AG04450 (cell line): ENCODE data around the gene OSMR. TPM values are rescaled to one million over a fixed set of nuclear protein-coding genes. Genes with fewer than 3 reads are reported as not detected.
A peak's percentile ranks its signal among the peaks of the same experiment; 100 is the strongest.

ENCODE experiments used
- CTCF ChIA-PET: fragments of 300-600, 350-600 bp; formaldehyde crosslinking; extraction: SDS; loops from one replicate; lab custom pipeline; 2022; ENCODE audit warnings: antibody characterized with exemption, inconsistent platforms; lab: Charles Lee
- POLR2A ChIA-PET: fragments of 350-600 bp; formaldehyde crosslinking; extraction: SDS; loops from one replicate; lab custom pipeline; 2021; ENCODE audit warnings: antibody characterized with exemption, inconsistent platforms; lab: Yijun Ruan, JAX
- DNase-seq: peaks from one replicate; pipeline ENCODE4 v3.0.0-alpha.2; 2011; ENCODE audit warnings: low read depth, low spot score
- H3K27ac ChIP-seq: one replicate; pipeline ENCODE4 v1.5.1; 2012; ENCODE audit warnings: low read depth, low read length, control low read depth
- H3K27me3 ChIP-seq: one replicate; pipeline ENCODE4 v1.6.0; 2012; ENCODE audit warnings: low read length; ENCODE audit not compliant: control insufficient read depth, insufficient read depth
- H3K4me3 ChIP-seq: 2 replicates; pipeline ENCODE4 v1.5.1; 2011; ENCODE audit warnings: mild to moderate bottlenecking, low read depth, low read length, control low read depth
- H3K9me3 ChIP-seq: 2 replicates; pipeline ENCODE4 v1.5.1; 2012; ENCODE audit warnings: low read length; ENCODE audit not compliant: control insufficient read depth, insufficient read depth
- polyA plus RNA-seq: library from polyadenylated mRNA; depleted of rRNA; stranded (reverse); fragments of >200 nt; gene quantifications from 2 replicates; pipeline ENCODE4 v1.2.3, GENCODE V29; 2011
- TF ChIP-seq, protein P1 (sequence below): IDR thresholded peaks from 2 replicates; pipeline ENCODE4 v1.5.1; 2011; ENCODE audit warnings: low read depth, low read length, control low read depth, inconsistent platforms

The OSMR gene
- polyA plus RNA-seq, 1 experiment: 100 TPM

DNA sequence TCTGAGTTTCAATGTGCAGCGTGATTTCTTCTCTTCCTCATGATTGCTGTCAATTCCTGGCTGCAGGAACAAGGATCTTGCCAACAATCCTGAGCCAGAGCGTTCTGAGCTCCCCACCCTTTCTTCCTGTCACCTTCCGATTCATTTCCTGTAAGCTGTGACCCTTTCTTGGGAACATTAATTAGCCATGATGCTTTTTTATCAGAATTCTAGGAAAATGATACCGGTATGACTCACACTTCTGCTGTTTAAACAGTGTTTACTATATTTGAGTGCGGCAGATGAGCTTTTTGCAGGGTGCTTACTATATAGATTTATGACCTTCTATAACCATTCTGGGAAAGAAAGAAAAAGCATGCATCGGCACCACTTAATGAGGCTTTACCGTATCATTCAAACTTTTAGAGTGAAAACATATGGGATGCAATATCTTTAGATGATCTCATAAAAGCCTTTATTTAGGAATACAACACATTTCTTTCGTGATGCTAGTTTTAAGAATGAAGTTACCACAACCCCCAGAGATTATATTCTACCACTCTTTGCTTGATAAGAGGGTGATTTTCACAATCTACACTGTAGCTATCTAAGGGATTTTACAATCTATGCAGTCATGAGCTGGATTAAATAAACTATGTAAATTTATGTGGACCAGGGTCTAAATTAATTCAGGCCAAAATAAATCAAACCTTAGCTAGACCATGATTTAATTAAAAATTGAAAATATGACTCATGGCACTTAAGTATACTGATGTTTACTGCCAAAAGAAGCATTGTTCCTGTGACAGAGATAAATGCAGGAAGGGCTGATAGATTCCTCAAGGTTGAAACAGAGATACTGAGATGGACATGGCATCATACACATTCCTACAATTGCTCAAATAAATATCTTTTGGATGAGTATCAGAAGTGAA lies 38.0 kb upstream of the OSMR start:
- CTCF ChIA-PET: interaction anchor here (0.6 to 11.0 kb wide), 15 partner anchors 25 to 424 kb away, joined by 3 to 364 read pairs (median 6); no protein-coding TSS in a partner anchor
- peak overlapping the region; percentile 82 for H3K27ac ChIP-seq
- TF ChIP-seq, protein P1, sequence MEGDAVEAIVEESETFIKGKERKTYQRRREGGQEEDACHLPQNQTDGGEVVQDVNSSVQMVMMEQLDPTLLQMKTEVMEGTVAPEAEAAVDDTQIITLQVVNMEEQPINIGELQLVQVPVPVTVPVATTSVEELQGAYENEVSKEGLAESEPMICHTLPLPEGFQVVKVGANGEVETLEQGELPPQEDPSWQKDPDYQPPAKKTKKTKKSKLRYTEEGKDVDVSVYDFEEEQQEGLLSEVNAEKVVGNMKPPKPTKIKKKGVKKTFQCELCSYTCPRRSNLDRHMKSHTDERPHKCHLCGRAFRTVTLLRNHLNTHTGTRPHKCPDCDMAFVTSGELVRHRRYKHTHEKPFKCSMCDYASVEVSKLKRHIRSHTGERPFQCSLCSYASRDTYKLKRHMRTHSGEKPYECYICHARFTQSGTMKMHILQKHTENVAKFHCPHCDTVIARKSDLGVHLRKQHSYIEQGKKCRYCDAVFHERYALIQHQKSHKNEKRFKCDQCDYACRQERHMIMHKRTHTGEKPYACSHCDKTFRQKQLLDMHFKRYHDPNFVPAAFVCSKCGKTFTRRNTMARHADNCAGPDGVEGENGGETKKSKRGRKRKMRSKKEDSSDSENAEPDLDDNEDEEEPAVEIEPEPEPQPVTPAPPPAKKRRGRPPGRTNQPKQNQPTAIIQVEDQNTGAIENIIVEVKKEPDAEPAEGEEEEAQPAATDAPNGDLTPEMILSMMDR: no peak
- POLR2A ChIA-PET: interaction anchor here (0.6 to 4.6 kb wide), 9 partner anchors 10 to 387 kb away, joined by 3 to 58 read pairs (median 5); no protein-coding TSS in a partner anchor
- H3K27me3 ChIP-seq: no peaks in the 10 kb centered on the region
- no peak for DNase-seq
- peaks cover 3% of the 10 kb centered on the region; the same call in 1 of the 2 replicates for H3K9me3 ChIP-seq
- 0 out of 2 replicates have a peak overlapping the region, but pooled peaks have one; percentile 20 for H3K4me3 ChIP-seq

DNA sequence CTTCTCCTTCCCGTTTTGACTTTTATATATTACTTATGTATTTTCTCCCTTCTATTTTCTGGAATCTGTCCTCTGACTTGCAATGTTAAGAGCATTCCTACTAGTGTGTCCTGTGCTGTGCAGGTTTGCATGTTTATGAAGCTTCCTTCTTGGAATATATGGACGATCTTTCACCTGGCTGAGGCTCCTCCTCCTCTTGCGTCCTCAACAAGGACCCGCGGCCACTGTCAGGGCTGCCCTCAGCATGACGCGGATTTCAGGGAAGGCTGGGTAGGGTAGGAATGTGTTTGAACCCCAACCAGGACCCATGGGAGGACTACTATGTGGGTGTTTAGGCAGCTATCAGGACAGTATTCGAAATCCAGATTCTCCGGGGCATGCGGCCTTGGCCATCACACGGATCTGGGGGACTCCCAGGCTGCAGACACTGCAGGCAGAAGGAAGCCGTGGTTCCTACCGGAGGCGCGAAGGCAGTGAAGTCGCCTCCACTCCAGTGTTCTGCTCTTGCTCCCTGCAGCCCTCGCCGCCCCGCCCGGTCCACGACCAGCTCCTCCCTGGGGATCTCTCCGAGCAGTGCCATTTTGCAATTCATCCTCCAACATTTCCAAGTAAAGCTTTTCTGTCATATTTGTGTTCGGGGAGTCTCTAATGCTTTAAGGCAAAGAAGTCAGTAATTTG lies 37.0 kb upstream of the OSMR start:
- H3K27ac ChIP-seq: no peak overlapping the region
- peaks cover 3% of the 10 kb centered on the region; the same call in 1 of the 2 replicates for H3K9me3 ChIP-seq
- DNase-seq: no peak
- TF ChIP-seq, protein P1: no peak
- no peaks in the 10 kb centered on the region for H3K27me3 ChIP-seq
- ChIA-PET POLR2A (interaction anchor here (0.6 to 4.6 kb wide), 11 partner anchors 26 to 388 kb away, joined by 3 to 58 read pairs (median 6); no protein-coding TSS in a partner anchor), CTCF (interaction anchor here (0.6 to 11.0 kb wide), 60 partner anchors 10 to 544 kb away, joined by 3 to 364 read pairs (median 8); partner anchors contain the start of gene LIFR)
- no peak overlapping the region for H3K4me3 ChIP-seq

- peak overlapping the region; percentile 55 for H3K27ac ChIP-seq
- H3K27me3 ChIP-seq: no peaks in the 10 kb centered on the region
- peak; percentile 92 for DNase-seq
- TF ChIP-seq, protein P1: peak; percentile 90
- CTCF ChIA-PET: interaction anchor here (0.6 to 11.0 kb wide), 86 partner anchors 9 to 601 kb away, joined by 3 to 364 read pairs (median 5); partner anchors contain the start of gene LIFR
- H3K9me3 ChIP-seq: peaks cover 3% of the 10 kb centered on the region; the same call in 1 of the 2 replicates
- no peak overlapping the region for H3K4me3 ChIP-seq
- POLR2A ChIA-PET: interaction anchor here (0.6 to 4.6 kb wide), 8 partner anchors 27 to 1185 kb away, joined by 3 to 58 read pairs (median 6); no protein-coding TSS in a partner anchor
Observed at GRCh38 chr5:38809388-38810359, 36.1 kb upstream of the OSMR start.

DNA sequence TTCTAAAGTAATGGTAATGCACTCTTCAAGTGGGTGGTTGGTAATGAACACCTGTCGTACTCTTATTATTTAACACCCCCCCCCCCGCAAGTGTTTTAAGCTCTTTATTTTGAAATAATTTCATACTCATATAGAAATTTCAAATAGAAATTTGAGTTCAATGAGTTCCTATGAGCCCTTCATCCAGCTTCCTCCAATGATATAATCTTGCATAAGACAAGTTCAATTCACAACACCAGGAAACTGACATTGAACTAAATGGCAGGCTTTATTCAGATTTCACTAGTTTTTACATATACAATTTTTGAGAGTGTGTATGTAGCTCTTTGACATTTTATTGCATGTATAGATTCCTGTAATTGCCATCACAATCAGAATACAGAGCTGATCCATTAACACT lies 30.9 kb upstream of the OSMR start:
- no peaks in the 10 kb centered on the region for H3K27me3 ChIP-seq
- no peak overlapping the region for H3K4me3 ChIP-seq
- TF ChIP-seq, protein P1: no peak
- H3K9me3 ChIP-seq: no peaks in the 10 kb centered on the region
- CTCF ChIA-PET: interaction anchor here (1.2 to 11.0 kb wide), 4 partner anchors 12 to 431 kb away, joined by 3 to 364 read pairs (median 6); no protein-coding TSS in a partner anchor
- DNase-seq: no peak
- H3K27ac ChIP-seq: no peak overlapping the region
- POLR2A ChIA-PET: no interaction called here
